ENCODE measurements around the gene MCCC1. TPM values are rescaled to one million over a fixed set of nuclear protein-coding genes. Genes with fewer than 3 reads are reported as not detected.

Gene MCCC1
- total RNA-seq, 2 donors from 2014 or later, result 20.7 to 44.2 TPM

- no peak for DNase-seq (ENCODE audit: low spot score)
- H3K4me1 ChIP-seq, result peaks cover 0 to 20% of the 10 kb centered on the region in 2 donors
- H3K36me3 ChIP-seq, result no peaks in the 10 kb centered on the region
- H3K27me3 ChIP-seq, result no peaks in the 10 kb centered on the region
- H3K4me3 ChIP-seq, result peak overlapping the region; percentile 98
- H3K27ac ChIP-seq, result peak overlapping the region; percentile 85 to 89
- TF ChIP-seq CTCF (IDR thresholded peaks at IDR 0.05), result no peak
- no peaks in the 10 kb centered on the region for H3K9me3 ChIP-seq
These were observed 120.1 kb downstream of the MCCC1 start for GRCh38 chr3:182979103-182979673.

GRCh38 chr3:182978387-182978786 lies 120.9 kb downstream of the MCCC1 start:
- Histone ChIP-seq H3K4me3 (no peak overlapping the region), H3K9me3 (no peaks in the 10 kb centered on the region), H3K27ac (no peak overlapping the region), H3K36me3 (no peaks in the 10 kb centered on the region), H3K4me1 (peaks cover 0 to 20% of the 10 kb centered on the region in 2 donors), H3K27me3 (no peaks in the 10 kb centered on the region)
- peak; percentile 53 for DNase-seq (ENCODE audit: low spot score)
- no peak for TF ChIP-seq CTCF (IDR thresholded peaks at IDR 0.05)

- no peaks in the 10 kb centered on the region for H3K36me3 ChIP-seq
- no peak for DNase-seq (ENCODE audit: low spot score)
- no peak for TF ChIP-seq CTCF (IDR thresholded peaks at IDR 0.05)
These were observed 126.2 kb downstream of the MCCC1 start for GRCh38 chr3:182973047-182973446.

GRCh38 chr3:182972387-182972786 lies 126.9 kb downstream of the MCCC1 start:
- no peak overlapping the region for H3K27ac ChIP-seq
- DNase-seq (ENCODE audit: low spot score), result no peak
- H3K4me1 ChIP-seq, result peaks cover 0 to 24% of the 10 kb centered on the region in 2 donors
- no peaks in the 10 kb centered on the region for H3K36me3 ChIP-seq
- TF ChIP-seq CTCF (IDR thresholded peaks at IDR 0.05), result no peak
- H3K9me3 ChIP-seq, result no peaks in the 10 kb centered on the region
- H3K4me3 ChIP-seq, result no peak overlapping the region
- H3K27me3 ChIP-seq, result no peaks in the 10 kb centered on the region

More at GRCh38 chr3:182973047-182973446, 126.2 kb downstream of the MCCC1 start:
- H3K27ac ChIP-seq, result no peak overlapping the region
- H3K27me3 ChIP-seq, result no peaks in the 10 kb centered on the region
- peaks cover 0 to 19% of the 10 kb centered on the region in 2 donors for H3K4me1 ChIP-seq
- H3K9me3 ChIP-seq, result no peaks in the 10 kb centered on the region
- H3K4me3 ChIP-seq, result no peak overlapping the region

GRCh38 chr3:182971637-182972036 lies 127.7 kb downstream of the MCCC1 start:
- no peak for TF ChIP-seq CTCF (IDR thresholded peaks at IDR 0.05)
- Histone ChIP-seq H3K27me3 (no peaks in the 10 kb centered on the region), H3K27ac (no peak overlapping the region), H3K9me3 (no peaks in the 10 kb centered on the region), H3K4me3 (no peak overlapping the region), H3K36me3 (no peaks in the 10 kb centered on the region), H3K4me1 (peaks cover 0 to 24% of the 10 kb centered on the region in 2 donors)
- no peak for DNase-seq (ENCODE audit: low spot score)

Measured in right atrium auricular region (tissue), 2 donors.